ENCODE data around the gene INSRR. TPM values are rescaled to one million over a fixed set of nuclear protein-coding genes. Genes with fewer than 3 reads are reported as not detected.

Gene INSRR
- total and polyA plus RNA-seq, 9 of the 15 experiments (the other 6 are each of a cell fraction or from before 2014, with no cell fraction given) = 0.03 to 0.18 (median 0.06) TPM; not detected in 3

DNA sequence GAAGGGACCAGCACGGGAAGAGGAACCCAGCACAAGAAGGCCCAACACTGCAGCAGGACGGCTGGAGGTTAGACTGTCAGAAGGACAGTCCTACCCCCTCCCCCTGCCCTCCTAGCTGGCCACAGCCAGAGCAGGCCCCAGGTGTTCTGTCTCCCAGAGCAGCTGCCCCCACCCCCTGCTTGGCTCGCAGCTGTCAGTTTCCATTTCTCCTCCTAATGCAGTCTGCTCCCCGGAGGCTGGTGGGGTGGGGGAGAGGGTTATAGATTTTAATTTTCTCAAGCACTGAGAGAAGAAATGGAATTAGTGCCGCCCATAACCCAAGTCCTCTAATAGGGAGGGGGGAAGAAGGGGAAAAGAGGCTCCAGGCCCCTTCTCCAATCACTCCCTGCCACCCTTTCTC is 21.6 kb upstream of the INSRR start:
- no peak overlapping the region for H3K4me2 ChIP-seq (ENCODE audit: insufficient read depth, low read length)
- in situ Hi-C loops (cut with MboI) (no loop called here), intact Hi-C loops (cut with micrococcal nuclease) (no loop called here)
- no peaks in the 10 kb centered on the region for H3K9me3 ChIP-seq (replicated peaks; ENCODE audit: control insufficient read depth, insufficient read depth, low read depth, low read length)
- H3K4me1 ChIP-seq (replicated peaks in 1 of 2; ENCODE audit: control insufficient read depth in 2 of 2, insufficient read depth in 2 of 2, low read length in 2 of 2) = peaks cover 14 to 26% of the 10 kb centered on the region in 2 experiments; a peak in 4 of 5 replicates
- H3K27ac ChIP-seq (ENCODE audit: extremely low read depth, low read depth, low read length) = no peak overlapping the region
- no peak overlapping the region for H3K9ac ChIP-seq (ENCODE audit: insufficient read depth in 1 of 2, low read depth in 2 of 2, low read length in 2 of 2)
- no peak for ATAC-seq
- no peaks in the 10 kb centered on the region for H3K9me1 ChIP-seq (ENCODE audit: control insufficient read depth, insufficient read depth, low read length)
- BruUV-seq (replicated peaks) = no TSS peak
- POLR2A ChIA-PET = interaction anchor here (0.7 to 1.4 kb wide), 4 partner anchors 21 to 253 kb away, joined by 3 to 4 read pairs (median 3); partner anchors contain the start of gene INSRR
- CTCF ChIA-PET (ENCODE audit: low intra/inter-chr PET ratio) = no interaction called here
- no peak overlapping the region for H3K4me3 ChIP-seq
- H3K79me2 ChIP-seq (ENCODE audit: control insufficient read depth, insufficient read depth, low read length) = no peaks in the 10 kb centered on the region
- TF ChIP-seq ADNP (tag; IDR thresholded peaks at IDR 0.05) = peak; percentile 61
- peak; percentile 51 for TF ChIP-seq RBM25 (IDR thresholded peaks at IDR 0.05; ENCODE audit: low read depth, low read length, severe bottlenecking)
- TF ChIP-seq KLF13 (tag; IDR thresholded peaks at IDR 0.05; ENCODE audit: borderline replicate concordance, low read depth) = no peak
- WGBS (ENCODE audit: insufficient coverage, low coverage, missing lambda C conversion rate) = 46% methylated on average over 4 of the region's 5 CpGs
- no peaks in the 10 kb centered on the region for H3K27me3 ChIP-seq (ENCODE audit: control insufficient read depth in 2 of 2, insufficient read depth in 2 of 2, low read length in 2 of 2)
- H2AFZ ChIP-seq (ENCODE audit: low read depth, low read length) = no peak overlapping the region
- DNase-seq (ENCODE audit: extremely low read depth in 1 of 4, low spot score in 3 of 4) = no peak
- H4K20me1 ChIP-seq (replicated peaks; ENCODE audit: control insufficient read depth, insufficient read depth, low read length) = no peaks in the 10 kb centered on the region
- no peaks in the 10 kb centered on the region; the same call in 2 of the 3 replicates for H3K36me3 ChIP-seq (ENCODE audit: control insufficient read depth, insufficient read depth, low read length)
- no peak for FAIRE-seq

DNA sequence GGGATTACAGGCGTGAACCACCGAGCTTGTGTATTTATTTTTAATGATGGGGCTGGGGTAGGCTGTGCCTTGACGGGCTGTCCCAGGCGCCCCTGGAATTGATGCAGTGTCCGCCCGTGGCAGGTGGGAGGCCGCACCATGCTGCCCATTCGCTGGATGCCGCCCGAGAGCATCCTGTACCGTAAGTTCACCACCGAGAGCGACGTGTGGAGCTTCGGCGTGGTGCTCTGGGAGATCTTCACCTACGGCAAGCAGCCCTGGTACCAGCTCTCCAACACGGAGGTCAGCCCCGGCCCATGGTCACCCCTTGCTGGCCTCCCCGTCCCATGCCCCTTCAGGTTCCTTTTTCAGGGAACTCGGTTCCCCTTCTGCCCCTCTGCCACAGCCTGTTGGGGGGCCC is 21.0 kb upstream of the INSRR start:
- no peaks in the 10 kb centered on the region for H3K27me3 ChIP-seq (ENCODE audit: control insufficient read depth in 2 of 2, insufficient read depth in 2 of 2, low read length in 2 of 2)
- H3K9ac ChIP-seq (ENCODE audit: insufficient read depth in 1 of 2, low read depth in 2 of 2, low read length in 2 of 2) = no peak overlapping the region
- ChIA-PET POLR2A (interaction anchor here (0.6 to 1.0 kb wide), 2 partner anchors 59 to 154 kb away, joined by 3 read pairs; no protein-coding TSS in a partner anchor), CTCF (ENCODE audit: low intra/inter-chr PET ratio) (no interaction called here)
- no peaks in the 10 kb centered on the region for H4K20me1 ChIP-seq (replicated peaks; ENCODE audit: control insufficient read depth, insufficient read depth, low read length)
- no peak overlapping the region for H2AFZ ChIP-seq (ENCODE audit: low read depth, low read length)
- ATAC-seq = no peak
- in situ Hi-C loops (cut with MboI) = no loop called here
- intact Hi-C loops (cut with micrococcal nuclease) = no loop called here
- no peak overlapping the region for H3K27ac ChIP-seq (ENCODE audit: extremely low read depth, low read depth, low read length)
- no peaks in the 10 kb centered on the region for H3K9me3 ChIP-seq (replicated peaks; ENCODE audit: control insufficient read depth, insufficient read depth, low read depth, low read length)
- BruUV-seq (replicated peaks) = no TSS peak
- no peaks in the 10 kb centered on the region for H3K9me1 ChIP-seq (ENCODE audit: control insufficient read depth, insufficient read depth, low read length)
- peaks cover 14 to 29% of the 10 kb centered on the region in 2 experiments; a peak in 4 of 5 replicates for H3K4me1 ChIP-seq (replicated peaks in 1 of 2; ENCODE audit: control insufficient read depth in 2 of 2, insufficient read depth in 2 of 2, low read length in 2 of 2)
- WGBS (ENCODE audit: insufficient coverage, low coverage, missing lambda C conversion rate) = 83% methylated on average over 21 of the region's 21 CpGs
- DNase-seq (ENCODE audit: extremely low read depth in 1 of 4, low spot score in 3 of 4) = no peak
- H3K4me3 ChIP-seq = no peak overlapping the region
- no peak overlapping the region for H3K4me2 ChIP-seq (ENCODE audit: insufficient read depth, low read length)
- no peak for FAIRE-seq
- TF ChIP-seq POLR2G (IDR thresholded peaks at IDR 0.05; ENCODE audit: low read depth, low read length) (0 out of 2 replicates have a peak, but pooled peaks have one; percentile 7), POU5F1 (IDR thresholded peaks at IDR 0.05; ENCODE audit: borderline replicate concordance, low read depth, low read length, partially characterized antibody) (no peak)
- H3K36me3 ChIP-seq (ENCODE audit: control insufficient read depth, insufficient read depth, low read length) = no peaks in the 10 kb centered on the region; the same call in 2 of the 3 replicates
- no peaks in the 10 kb centered on the region for H3K79me2 ChIP-seq (ENCODE audit: control insufficient read depth, insufficient read depth, low read length)

All from K562 (cell line).